ENCODE measurements around the gene NCKAP5.

Gene NCKAP5

DNA sequence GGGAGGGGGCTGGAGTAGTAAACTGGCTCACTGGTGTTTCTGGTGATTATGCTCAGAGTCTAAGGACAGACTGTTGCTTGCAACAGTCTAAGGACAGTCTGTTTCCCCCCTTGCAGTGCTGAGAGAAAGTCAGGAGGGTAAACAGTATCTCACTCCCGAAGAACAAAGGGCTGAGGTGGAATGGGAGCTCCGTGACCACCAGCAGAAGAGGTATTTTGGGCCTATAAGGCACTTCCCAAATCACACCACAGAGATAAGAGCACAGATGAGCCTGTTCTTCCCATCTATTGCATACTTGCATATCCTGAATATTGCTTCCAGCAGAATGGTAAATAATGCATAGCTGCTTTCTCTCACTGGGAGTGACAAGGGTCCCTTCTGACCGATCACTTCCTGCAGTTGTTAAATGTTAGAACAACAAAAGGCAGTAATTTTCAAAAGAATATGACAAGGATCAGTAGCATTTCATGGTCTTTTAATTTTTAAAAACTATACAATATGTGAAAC lies 737.9 kb downstream of the NCKAP5 start:
- TF ChIP-seq, protein P1, sequence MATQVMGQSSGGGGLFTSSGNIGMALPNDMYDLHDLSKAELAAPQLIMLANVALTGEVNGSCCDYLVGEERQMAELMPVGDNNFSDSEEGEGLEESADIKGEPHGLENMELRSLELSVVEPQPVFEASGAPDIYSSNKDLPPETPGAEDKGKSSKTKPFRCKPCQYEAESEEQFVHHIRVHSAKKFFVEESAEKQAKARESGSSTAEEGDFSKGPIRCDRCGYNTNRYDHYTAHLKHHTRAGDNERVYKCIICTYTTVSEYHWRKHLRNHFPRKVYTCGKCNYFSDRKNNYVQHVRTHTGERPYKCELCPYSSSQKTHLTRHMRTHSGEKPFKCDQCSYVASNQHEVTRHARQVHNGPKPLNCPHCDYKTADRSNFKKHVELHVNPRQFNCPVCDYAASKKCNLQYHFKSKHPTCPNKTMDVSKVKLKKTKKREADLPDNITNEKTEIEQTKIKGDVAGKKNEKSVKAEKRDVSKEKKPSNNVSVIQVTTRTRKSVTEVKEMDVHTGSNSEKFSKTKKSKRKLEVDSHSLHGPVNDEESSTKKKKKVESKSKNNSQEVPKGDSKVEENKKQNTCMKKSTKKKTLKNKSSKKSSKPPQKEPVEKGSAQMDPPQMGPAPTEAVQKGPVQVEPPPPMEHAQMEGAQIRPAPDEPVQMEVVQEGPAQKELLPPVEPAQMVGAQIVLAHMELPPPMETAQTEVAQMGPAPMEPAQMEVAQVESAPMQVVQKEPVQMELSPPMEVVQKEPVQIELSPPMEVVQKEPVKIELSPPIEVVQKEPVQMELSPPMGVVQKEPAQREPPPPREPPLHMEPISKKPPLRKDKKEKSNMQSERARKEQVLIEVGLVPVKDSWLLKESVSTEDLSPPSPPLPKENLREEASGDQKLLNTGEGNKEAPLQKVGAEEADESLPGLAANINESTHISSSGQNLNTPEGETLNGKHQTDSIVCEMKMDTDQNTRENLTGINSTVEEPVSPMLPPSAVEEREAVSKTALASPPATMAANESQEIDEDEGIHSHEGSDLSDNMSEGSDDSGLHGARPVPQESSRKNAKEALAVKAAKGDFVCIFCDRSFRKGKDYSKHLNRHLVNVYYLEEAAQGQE (IDR thresholded peaks at IDR 0.05; ENCODE audit: insufficient read depth in 1 of 2, low read depth in 2 of 2, low read length in 2 of 2): no peak
- TF ChIP-seq SIN3A (IDR thresholded peaks at IDR 0.05; ENCODE audit: borderline replicate concordance, insufficient read depth, low read length): no peak
- TF ChIP-seq POLR2AphosphoS5 (IDR thresholded peaks at IDR 0.05; ENCODE audit: low read depth, low read length): no peak
- no peak for TF ChIP-seq FOXP2 (optimal IDR thresholded peaks at IDR 0.05; ENCODE audit: borderline replicate concordance, extremely low read depth, extremely low read length, insufficient read depth)
- no peak for TF ChIP-seq TAF1 (IDR thresholded peaks at IDR 0.05; ENCODE audit: borderline replicate concordance, insufficient read depth, low read length)

DNA sequence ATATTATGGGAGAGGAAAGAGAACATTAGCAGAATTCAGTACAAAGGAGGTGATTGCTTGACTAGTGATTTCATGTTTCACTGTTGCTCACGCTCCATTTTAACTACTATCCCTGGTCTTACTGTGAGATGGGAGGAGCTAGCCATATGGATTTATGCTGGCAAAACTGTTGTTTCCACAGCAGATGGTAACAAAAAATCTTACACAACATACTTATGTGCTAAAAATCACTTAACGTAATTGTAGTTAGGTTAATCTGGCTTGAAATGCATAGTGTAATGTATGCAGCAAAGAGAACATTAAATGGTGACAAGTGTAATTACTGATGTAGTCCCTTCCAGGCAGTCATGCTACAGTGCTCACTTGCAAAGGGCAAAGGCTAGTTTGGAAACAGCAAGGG lies 742.7 kb downstream of the NCKAP5 start:
- no peak for TF ChIP-seq TAF1 (IDR thresholded peaks at IDR 0.05; ENCODE audit: borderline replicate concordance, insufficient read depth, low read length)

DNA sequence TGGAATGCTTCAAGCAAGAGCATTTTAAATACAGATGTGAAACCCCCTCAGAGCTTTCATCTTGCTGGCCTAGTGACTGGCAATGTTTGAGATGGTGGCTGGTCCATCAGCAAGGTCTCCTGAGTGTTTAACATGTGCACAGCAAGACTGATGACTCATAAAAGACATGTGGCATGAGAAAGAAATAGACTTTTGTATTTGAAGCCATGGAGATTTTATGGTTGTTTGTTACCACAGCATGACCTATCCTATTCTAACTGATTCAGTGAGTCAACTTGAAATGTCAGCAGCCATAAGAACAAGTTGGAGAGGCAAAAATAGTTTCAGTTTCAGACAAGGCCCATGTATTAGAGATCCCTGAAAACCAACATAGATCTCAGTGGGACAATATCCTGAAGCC lies 743.5 kb downstream of the NCKAP5 start:
- no peak for TF ChIP-seq TAF1 (IDR thresholded peaks at IDR 0.05; ENCODE audit: borderline replicate concordance, insufficient read depth, low read length)
- TF ChIP-seq SIN3A (IDR thresholded peaks at IDR 0.05; ENCODE audit: borderline replicate concordance, insufficient read depth, low read length): no peak
- TF ChIP-seq, protein P1 (IDR thresholded peaks at IDR 0.05; ENCODE audit: insufficient read depth in 1 of 2, low read depth in 2 of 2, low read length in 2 of 2): no peak
- no peak for TF ChIP-seq POLR2AphosphoS5 (IDR thresholded peaks at IDR 0.05; ENCODE audit: low read depth, low read length)
- no peak for TF ChIP-seq FOXP2 (optimal IDR thresholded peaks at IDR 0.05; ENCODE audit: borderline replicate concordance, extremely low read depth, extremely low read length, insufficient read depth)

GRCh38 chr2:132816234-132816633 lies 752.0 kb downstream of the NCKAP5 start:
- TF ChIP-seq FOXP2 (optimal IDR thresholded peaks at IDR 0.05; ENCODE audit: borderline replicate concordance, extremely low read depth, extremely low read length, insufficient read depth) (no peak), SIN3A (IDR thresholded peaks at IDR 0.05; ENCODE audit: borderline replicate concordance, insufficient read depth, low read length) (no peak), TAF1 (IDR thresholded peaks at IDR 0.05; ENCODE audit: borderline replicate concordance, insufficient read depth, low read length) (no peak), POLR2AphosphoS5 (IDR thresholded peaks at IDR 0.05; ENCODE audit: low read depth, low read length) (no peak)
- TF ChIP-seq, protein P1 (IDR thresholded peaks at IDR 0.05; ENCODE audit: insufficient read depth in 1 of 2, low read depth in 2 of 2, low read length in 2 of 2): no peak

- TF ChIP-seq SIN3A (IDR thresholded peaks at IDR 0.05; ENCODE audit: borderline replicate concordance, insufficient read depth, low read length) (no peak), FOXP2 (optimal IDR thresholded peaks at IDR 0.05; ENCODE audit: borderline replicate concordance, extremely low read depth, extremely low read length, insufficient read depth) (no peak), POLR2AphosphoS5 (IDR thresholded peaks at IDR 0.05; ENCODE audit: low read depth, low read length) (no peak)
- TF ChIP-seq, protein P1 (IDR thresholded peaks at IDR 0.05; ENCODE audit: insufficient read depth in 1 of 2, low read depth in 2 of 2, low read length in 2 of 2): no peak
These were observed 752.7 kb downstream of the NCKAP5 start for GRCh38 chr2:132815516-132815915.

Measured in PFSK-1 (cell line).